HEK293 (cell line): Measurements from ENCODE around the gene ACTR3.

ENCODE experiments used
- CTCF ChIA-PET: fragments of 350-600 bp; formaldehyde crosslinking; extraction: SDS; loops from one replicate; lab custom pipeline; 2021; ENCODE audit warnings: antibody characterized with exemption; lab: Yijun Ruan, JAX
- POLR2A ChIA-PET: fragments of 300-600 bp; formaldehyde crosslinking; extraction: SDS; loops from one replicate; lab custom pipeline; 2020; ENCODE audit warnings: antibody characterized with exemption, inconsistent platforms; lab: Yijun Ruan, JAX
- H3K27ac ChIP-seq: fragments of 200-500 bp; sonication (Bioruptor generic); 2 replicates; pipeline ENCODE4 v1.5.1; 2014; ENCODE audit warnings: low read depth, low read length, control low read depth, inconsistent platforms; ENCODE audit errors: extremely low read depth
- H3K36me3 ChIP-seq, 2 experiments: fragments of 200-500 bp in 1 of 2; sonication (Bioruptor generic) in 1 of 2; 1 replicate in 1 of 2; 2 replicates in 1 of 2; pipeline ENCODE4 v1.5.1; 2014 to 2017; ENCODE audit warnings: inconsistent platforms in 2 of 2, low read length in 2 of 2; ENCODE audit not compliant: control insufficient read depth in 2 of 2, insufficient read depth in 1 of 2
- H3K4me1 ChIP-seq: fragments of 200-500 bp; sonication (Bioruptor generic); 2 replicates; pipeline ENCODE4 v1.5.1; 2014; ENCODE audit warnings: mild to moderate bottlenecking, low read length, inconsistent platforms; ENCODE audit not compliant: control insufficient read depth, insufficient read depth
- H3K4me3 ChIP-seq: 2 replicates; pipeline ENCODE4 v1.5.1; 2011; ENCODE audit warnings: low read depth, mild to moderate bottlenecking, control low read depth, low read length, moderate library complexity
- H3K9me3 ChIP-seq: fragments of 200-500 bp; sonication (Bioruptor generic); 2 replicates; pipeline ENCODE4 v1.5.1; 2014; ENCODE audit warnings: low read depth, low read length, inconsistent platforms; ENCODE audit not compliant: control insufficient read depth, insufficient read depth
- KLF16 ChIP-seq: fragments of 450-650 bp; formaldehyde crosslinking; IDR thresholded peaks from 2 replicates; pipeline ENCODE4 v1.5.1; 2017; ENCODE audit warnings: missing biosample characterization, missing genetic modification characterization
- MEIS1 ChIP-seq: sonication (generic); formaldehyde crosslinking; IDR thresholded peaks from 2 replicates; pipeline ENCODE4 v1.8.1; 2022; ENCODE audit warnings: missing genetic modification reagents, mild to moderate bottlenecking, borderline replicate concordance
- WT1 ChIP-seq: fragments of 450-650 bp; formaldehyde crosslinking; IDR thresholded peaks from 2 replicates; pipeline ENCODE4 v1.5.1; 2016; ENCODE audit warnings: missing biosample characterization, missing genetic modification characterization
- ZBTB1 ChIP-seq: fragments of 450-650 bp; formaldehyde crosslinking; IDR thresholded peaks from 2 replicates; pipeline ENCODE4 v1.5.1; 2016; ENCODE audit warnings: missing biosample characterization, missing genetic modification characterization
- ZNF140 ChIP-seq: fragments of 450-650 bp; formaldehyde crosslinking; IDR thresholded peaks from 2 replicates; pipeline ENCODE4 v1.5.1; 2016; ENCODE audit warnings: missing biosample characterization, missing genetic modification characterization
- ZNF24 ChIP-seq: fragments of 450-650 bp; formaldehyde crosslinking; IDR thresholded peaks from 2 replicates; pipeline ENCODE4 v1.5.1; 2016; ENCODE audit warnings: missing biosample characterization, missing genetic modification characterization
- ZNF391 ChIP-seq: fragments of 450-650 bp; formaldehyde crosslinking; IDR thresholded peaks from 2 replicates; pipeline ENCODE4 v1.5.1; 2016; ENCODE audit warnings: low read depth, missing biosample characterization, missing genetic modification characterization, borderline replicate concordance
- ZNF423 ChIP-seq: fragments of 450-650 bp; formaldehyde crosslinking; IDR thresholded peaks from 2 replicates; pipeline ENCODE4 v1.5.1; 2016; ENCODE audit warnings: missing biosample characterization, missing genetic modification characterization
- ZNF558 ChIP-seq: fragments of 450-650 bp; formaldehyde crosslinking; IDR thresholded peaks from 2 replicates; pipeline ENCODE4 v1.5.1; 2016; ENCODE audit warnings: missing biosample characterization, missing genetic modification characterization
- ZNF560 ChIP-seq: fragments of 450-650 bp; formaldehyde crosslinking; IDR thresholded peaks from 2 replicates; pipeline ENCODE4 v1.5.1; 2017; ENCODE audit warnings: missing biosample characterization, missing genetic modification characterization, borderline replicate concordance
- ZNF629 ChIP-seq: fragments of 450-650 bp; formaldehyde crosslinking; IDR thresholded peaks from 2 replicates; pipeline ENCODE4 v1.5.1; 2017; ENCODE audit warnings: missing biosample characterization, missing genetic modification characterization
- ZNF777 ChIP-seq: fragments of 450-650 bp; formaldehyde crosslinking; IDR thresholded peaks from 2 replicates; pipeline ENCODE4 v1.5.1; 2017; ENCODE audit warnings: missing biosample characterization, missing genetic modification characterization, borderline replicate concordance
- ZNF791 ChIP-seq: fragments of 450-650 bp; formaldehyde crosslinking; IDR thresholded peaks from 2 replicates; pipeline ENCODE4 v1.5.1; 2016; ENCODE audit warnings: missing biosample characterization, missing genetic modification characterization
- ZSCAN18 ChIP-seq: fragments of 450-650 bp; formaldehyde crosslinking; IDR thresholded peaks from 2 replicates; pipeline ENCODE4 v1.5.1; 2016; ENCODE audit warnings: missing biosample characterization, missing genetic modification characterization
- TF ChIP-seq, protein P1 (sequence below): fragments of 450-650 bp; formaldehyde crosslinking; IDR thresholded peaks from 2 replicates; pipeline ENCODE4 v1.5.1; 2016; ENCODE audit warnings: missing biosample characterization, missing genetic modification characterization
- TF ChIP-seq, protein P2 (sequence below): fragments of 450-650 bp; formaldehyde crosslinking; IDR thresholded peaks from 2 replicates; pipeline ENCODE4 v1.5.1; 2016; ENCODE audit warnings: missing biosample characterization, missing genetic modification characterization

ACTR3 gene

GRCh38 chr2:113974727-113975126 is 84.8 kb downstream of the ACTR3 start:
- peaks cover 0 to 2% of the 10 kb centered on the region in 2 experiments; a peak in 1 of 3 replicates for H3K36me3 ChIP-seq
- no peak overlapping the region for H3K27ac ChIP-seq
- no peaks in the 10 kb centered on the region for H3K9me3 ChIP-seq
- ChIA-PET POLR2A (no interaction called here), CTCF (interaction anchor here (2.0 kb wide), 1 partner anchor 9 kb away, joined by 8 read pairs; no protein-coding TSS in a partner anchor)
- no peaks in the 10 kb centered on the region for H3K4me1 ChIP-seq
- no peak overlapping the region for H3K4me3 ChIP-seq
- no peak for TF ChIP-seq ZNF140 (tag by site-specific recombination)
- TF ChIP-seq ZNF791 (tag by site-specific recombination): no peak
- TF ChIP-seq KLF16 (tag by site-specific recombination): no peak
- TF ChIP-seq MEIS1 (CRISPR knock-in tag): no peak
- TF ChIP-seq, protein P1, sequence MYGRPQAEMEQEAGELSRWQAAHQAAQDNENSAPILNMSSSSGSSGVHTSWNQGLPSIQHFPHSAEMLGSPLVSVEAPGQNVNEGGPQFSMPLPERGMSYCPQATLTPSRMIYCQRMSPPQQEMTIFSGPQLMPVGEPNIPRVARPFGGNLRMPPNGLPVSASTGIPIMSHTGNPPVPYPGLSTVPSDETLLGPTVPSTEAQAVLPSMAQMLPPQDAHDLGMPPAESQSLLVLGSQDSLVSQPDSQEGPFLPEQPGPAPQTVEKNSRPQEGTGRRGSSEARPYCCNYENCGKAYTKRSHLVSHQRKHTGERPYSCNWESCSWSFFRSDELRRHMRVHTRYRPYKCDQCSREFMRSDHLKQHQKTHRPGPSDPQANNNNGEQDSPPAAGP (tag by site-specific recombination): no peak
- TF ChIP-seq ZBTB1 (tag by site-specific recombination): no peak
- no peak for TF ChIP-seq ZNF423 (tag by site-specific recombination)
- no peak for TF ChIP-seq ZNF558 (tag by site-specific recombination)

DNA sequence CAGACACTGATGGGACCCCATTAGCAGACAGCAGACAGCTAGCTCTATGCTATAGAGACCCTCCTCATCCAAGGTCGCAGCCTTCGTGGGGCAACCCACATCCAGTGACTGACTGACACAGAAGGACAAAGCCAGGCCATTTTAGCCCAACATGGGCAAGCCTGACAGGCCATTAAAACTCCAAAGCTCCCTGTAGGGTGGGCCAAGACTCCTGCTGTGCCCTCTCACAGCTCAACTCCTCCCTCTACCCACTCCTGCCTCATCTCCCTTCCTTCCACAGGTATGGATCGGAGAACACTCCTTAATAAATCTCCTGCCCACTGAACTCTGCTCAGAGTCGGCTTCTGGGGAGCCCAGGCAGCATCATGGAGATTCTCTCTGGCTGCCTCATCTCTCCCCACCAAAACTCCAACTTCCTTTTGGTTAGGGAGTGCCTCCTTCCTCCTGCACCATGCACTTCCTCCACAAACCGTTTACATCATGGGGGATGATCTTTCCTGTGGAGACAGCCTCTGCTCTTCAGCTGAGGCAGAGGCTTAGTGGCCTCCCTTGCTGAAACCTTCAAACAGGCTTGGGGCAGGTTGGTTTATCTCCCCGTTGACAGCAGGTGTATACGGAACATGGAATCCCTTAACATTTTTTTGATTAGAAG is 86.5 kb downstream of the ACTR3 start:
- Histone ChIP-seq H3K9me3 (no peaks in the 10 kb centered on the region), H3K36me3 (peaks cover 0 to 2% of the 10 kb centered on the region in 2 experiments; a peak in 1 of 3 replicates), H3K4me1 (no peaks in the 10 kb centered on the region), H3K27ac (no peak overlapping the region), H3K4me3 (no peak overlapping the region)
- no peak for TF ChIP-seq ZNF391 (tag by site-specific recombination)
- TF ChIP-seq ZNF423 (tag by site-specific recombination): no peak
- TF ChIP-seq WT1 (tag by site-specific recombination): no peak
- TF ChIP-seq ZNF777: no peak
- TF ChIP-seq ZNF24: no peak
- no peak for TF ChIP-seq ZNF629 (tag by site-specific recombination)
- TF ChIP-seq ZSCAN18 (tag by site-specific recombination): no peak
- POLR2A ChIA-PET: no interaction called here
- CTCF ChIA-PET: interaction anchor here (0.6 to 2.0 kb wide), 3 partner anchors 10 to 1176 kb away, joined by 3 to 8 read pairs (median 3); no protein-coding TSS in a partner anchor

DNA sequence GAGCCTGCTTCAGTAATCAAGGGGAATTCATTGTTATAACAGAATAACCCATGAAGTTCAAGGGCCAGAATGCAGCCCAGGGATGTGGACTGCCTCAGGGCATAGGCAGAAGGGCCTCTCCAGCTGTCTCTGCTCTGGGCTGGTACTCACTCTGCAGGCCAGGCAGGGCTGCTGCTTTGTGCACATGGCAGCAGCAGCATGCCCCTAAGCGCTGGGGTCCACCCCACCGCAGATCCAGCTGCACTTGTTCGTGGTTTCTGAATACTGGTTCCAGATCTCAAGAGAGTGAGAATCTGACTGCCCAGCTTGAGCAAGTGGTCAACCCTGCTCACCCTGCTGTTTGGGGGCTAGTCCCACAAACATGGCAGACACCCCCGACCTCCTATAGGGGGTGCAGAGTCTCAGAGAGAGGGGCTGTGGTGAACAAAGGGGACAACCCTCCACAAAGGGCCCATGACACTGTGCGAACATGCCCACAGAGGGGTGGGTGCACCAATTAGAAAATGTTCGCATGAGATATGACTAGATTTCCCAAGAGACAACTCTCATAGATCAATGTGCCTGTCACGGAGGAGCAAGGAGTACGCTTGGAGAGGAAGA is 87.3 kb downstream of the ACTR3 start:
- Histone ChIP-seq H3K4me1 (no peaks in the 10 kb centered on the region), H3K27ac (no peak overlapping the region)

More for the DNA sequence above, 87.3 kb downstream of the ACTR3 start:
- Histone ChIP-seq H3K36me3 (peaks cover 0 to 2% of the 10 kb centered on the region in 2 experiments; a peak in 1 of 3 replicates), H3K9me3 (no peaks in the 10 kb centered on the region), H3K4me3 (no peak overlapping the region)
- CTCF ChIA-PET: interaction anchor here (1.8 to 2.4 kb wide), 3 partner anchors 8 to 574 kb away, joined by 4 to 17 read pairs (median 8); no protein-coding TSS in a partner anchor
- TF ChIP-seq, protein P2, sequence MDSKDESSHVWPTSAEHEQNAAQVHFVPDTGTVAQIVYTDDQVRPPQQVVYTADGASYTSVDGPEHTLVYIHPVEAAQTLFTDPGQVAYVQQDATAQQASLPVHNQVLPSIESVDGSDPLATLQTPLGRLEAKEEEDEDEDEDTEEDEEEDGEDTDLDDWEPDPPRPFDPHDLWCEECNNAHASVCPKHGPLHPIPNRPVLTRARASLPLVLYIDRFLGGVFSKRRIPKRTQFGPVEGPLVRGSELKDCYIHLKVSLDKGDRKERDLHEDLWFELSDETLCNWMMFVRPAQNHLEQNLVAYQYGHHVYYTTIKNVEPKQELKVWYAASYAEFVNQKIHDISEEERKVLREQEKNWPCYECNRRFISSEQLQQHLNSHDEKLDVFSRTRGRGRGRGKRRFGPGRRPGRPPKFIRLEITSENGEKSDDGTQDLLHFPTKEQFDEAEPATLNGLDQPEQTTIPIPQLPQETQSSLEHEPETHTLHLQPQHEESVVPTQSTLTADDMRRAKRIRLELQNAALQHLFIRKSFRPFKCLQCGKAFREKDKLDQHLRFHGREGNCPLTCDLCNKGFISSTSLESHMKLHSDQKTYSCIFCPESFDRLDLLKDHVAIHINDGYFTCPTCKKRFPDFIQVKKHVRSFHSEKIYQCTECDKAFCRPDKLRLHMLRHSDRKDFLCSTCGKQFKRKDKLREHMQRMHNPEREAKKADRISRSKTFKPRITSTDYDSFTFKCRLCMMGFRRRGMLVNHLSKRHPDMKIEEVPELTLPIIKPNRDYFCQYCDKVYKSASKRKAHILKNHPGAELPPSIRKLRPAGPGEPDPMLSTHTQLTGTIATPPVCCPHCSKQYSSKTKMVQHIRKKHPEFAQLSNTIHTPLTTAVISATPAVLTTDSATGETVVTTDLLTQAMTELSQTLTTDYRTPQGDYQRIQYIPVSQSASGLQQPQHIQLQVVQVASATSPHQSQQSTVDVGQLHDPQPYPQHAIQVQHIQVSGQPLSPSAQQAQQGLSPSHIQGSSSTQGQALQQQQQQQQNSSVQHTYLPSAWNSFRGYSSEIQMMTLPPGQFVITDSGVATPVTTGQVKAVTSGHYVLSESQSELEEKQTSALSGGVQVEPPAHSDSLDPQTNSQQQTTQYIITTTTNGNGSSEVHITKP (tag by site-specific recombination): no peak
- TF ChIP-seq ZNF560: no peak
- POLR2A ChIA-PET: no interaction called here
